LNCaP clone FGC (cell line): ENCODE data around the gene STON2.

Experiments
- DNase-seq: peaks from one replicate; pipeline ENCODE4 v3.0.0-alpha.2; 2011; ENCODE audit warnings: low read depth
- H3K4me3 ChIP-seq: 2 replicates; pipeline ENCODE4 v1.5.1; 2011; ENCODE audit warnings: mild to moderate bottlenecking, low read depth, low read length, control low read depth
- CTCF ChIP-seq: IDR thresholded peaks from 2 replicates; pipeline ENCODE4 v1.5.1; 2012; ENCODE audit warnings: mild to moderate bottlenecking; ENCODE audit not compliant: control insufficient read depth, insufficient read depth; ENCODE audit errors: extremely low read depth

Gene STON2

GRCh38 chr14:81330619-81331122 is 69.5 kb downstream of the STON2 start:
- TF ChIP-seq CTCF: no peak
- no peak for DNase-seq
- no peak overlapping the region for H3K4me3 ChIP-seq

GRCh38 chr14:81329640-81330381 is 70.3 kb downstream of the STON2 start:
- no peak for TF ChIP-seq CTCF
- DNase-seq: no peak

GRCh38 chr14:81326451-81326850 is 73.7 kb downstream of the STON2 start:
- DNase-seq: no peak
- H3K4me3 ChIP-seq: no peak overlapping the region
- TF ChIP-seq CTCF: no peak

More at GRCh38 chr14:81329640-81330381, 70.3 kb downstream of the STON2 start:
- no peak overlapping the region for H3K4me3 ChIP-seq

- no peak for TF ChIP-seq CTCF
- peak overlapping the region; percentile 38 for H3K4me3 ChIP-seq
- no peak for DNase-seq
Observed at GRCh38 chr14:81324011-81324410, 76.1 kb downstream of the STON2 start.

GRCh38 chr14:81323093-81323492 is 77.0 kb downstream of the STON2 start:
- no peak for DNase-seq
- no peak for TF ChIP-seq CTCF
- H3K4me3 ChIP-seq: no peak overlapping the region

GRCh38 chr14:81319946-81320345 is 80.2 kb downstream of the STON2 start:
- DNase-seq: no peak
- no peak for TF ChIP-seq CTCF
- H3K4me3 ChIP-seq: no peak overlapping the region

GRCh38 chr14:81319314-81319713 is 80.8 kb downstream of the STON2 start:
- H3K4me3 ChIP-seq: no peak overlapping the region
- TF ChIP-seq CTCF: no peak

More at GRCh38 chr14:81319314-81319713, 80.8 kb downstream of the STON2 start:
- DNase-seq: no peak
